ENCODE measurements around the gene CCIN.
A peak's percentile ranks its signal among the peaks of the same experiment; 100 is the strongest.
"Not testable (repeated sequence)": the region's sequence is repeated elsewhere in the genome, so short reads cannot be mapped to it uniquely, and the experiment has no call there.

CCIN gene

DNA sequence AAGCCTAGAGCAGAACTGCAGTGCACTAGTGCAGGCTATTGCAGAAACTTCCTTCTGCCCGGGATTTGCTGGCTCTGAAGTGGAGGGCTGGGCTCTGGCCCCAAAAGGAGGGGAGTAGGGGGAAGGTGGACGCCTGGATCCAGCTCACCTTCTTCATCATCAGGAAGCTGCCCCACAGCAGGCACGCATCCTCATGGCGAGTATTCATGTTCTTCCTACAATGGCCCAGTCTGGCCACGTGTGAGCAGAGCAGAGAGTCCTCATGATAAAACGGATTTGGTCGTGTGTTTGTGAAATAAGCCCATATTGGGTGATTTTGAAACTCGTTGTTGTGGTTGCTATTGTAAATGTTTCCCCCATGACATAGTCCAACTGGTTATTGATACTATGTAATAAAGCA is 40.8 kb upstream of the CCIN start:
- Histone ChIP-seq H2BK120ac (ENCODE audit: low read depth, low read length) (no peak overlapping the region), H2BK15ac (ENCODE audit: low read depth, poor library complexity, severe bottlenecking) (no peak overlapping the region), H2BK12ac (ENCODE audit: low read length in 2 of 2) (no peak overlapping the region), H3K4me3 (ENCODE audit: insufficient read depth in 1 of 2, low read depth in 1 of 2, low read length in 2 of 2) (no peak overlapping the region), H3K23ac (ENCODE audit: low read length in 2 of 2) (no peak overlapping the region), H3K27me3 (ENCODE audit: control insufficient read depth in 1 of 2, insufficient read depth in 1 of 2, low read length in 2 of 2) (no peaks in the 10 kb centered on the region), H2AFZ (ENCODE audit: low read depth, low read length) (no peak overlapping the region), H3K4me1 (ENCODE audit: control insufficient read depth, insufficient read depth, low read depth, low read length) (no peaks in the 10 kb centered on the region), H3K79me1 (replicated peaks; ENCODE audit: low read length, poor library complexity, severe bottlenecking) (no peaks in the 10 kb centered on the region), H3K4me2 (ENCODE audit: low read length, poor library complexity, severe bottlenecking) (no peak overlapping the region), H2BK5ac (ENCODE audit: low read depth, low read length, poor library complexity, severe bottlenecking) (no peak overlapping the region), H3K18ac (ENCODE audit: low read depth in 1 of 2, low read length in 2 of 2) (no peak overlapping the region), H3K36me3 (ENCODE audit: control insufficient read depth in 1 of 2, insufficient read depth in 2 of 2, low read depth in 1 of 2, low read length in 2 of 2) (peaks cover 0 to 24% of the 10 kb centered on the region in 2 experiments), H3K4ac (ENCODE audit: low read depth in 1 of 2, low read length in 2 of 2) (no peak overlapping the region), H4K91ac (ENCODE audit: low read length) (no peak overlapping the region), H3K9ac (ENCODE audit: low read length) (no peak overlapping the region), H3K14ac (ENCODE audit: low read length in 2 of 2) (no peak overlapping the region), H3K9me3 (ENCODE audit: control insufficient read depth, low read length) (no peaks in the 10 kb centered on the region), H3K27ac (ENCODE audit: low read length, poor library complexity, severe bottlenecking) (no peak overlapping the region), H4K8ac (ENCODE audit: low read length) (no peak overlapping the region), H2AK5ac (ENCODE audit: low read length, severe bottlenecking) (no peak overlapping the region)
- WGBS, result 90% methylated on average over 7 of the region's 8 CpGs
- DNase-seq, result no peak

DNA sequence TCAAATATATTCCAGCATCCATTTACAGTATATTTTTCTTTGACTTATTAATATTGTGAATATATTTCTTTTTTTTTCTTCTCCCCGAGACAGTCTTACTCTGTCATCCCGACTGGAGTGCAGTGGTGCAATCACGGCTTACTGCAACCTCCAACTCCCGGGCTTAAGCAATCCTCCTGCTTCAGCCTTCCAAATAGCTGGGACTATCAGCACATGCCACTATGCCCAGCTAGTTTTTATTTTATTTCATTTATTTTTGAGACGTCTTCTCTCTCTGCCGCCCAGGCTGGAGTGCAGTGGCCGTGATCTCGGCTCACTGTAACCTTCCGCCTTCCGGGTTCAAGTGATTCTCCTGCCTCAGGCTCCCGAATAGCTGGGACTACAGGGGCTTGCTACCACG is 40.0 kb upstream of the CCIN start:
- Histone ChIP-seq H3K14ac (ENCODE audit: low read length in 2 of 2) (no peak overlapping the region), H2BK5ac (ENCODE audit: low read depth, low read length, poor library complexity, severe bottlenecking) (no peak overlapping the region), H4K8ac (ENCODE audit: low read length) (no peak overlapping the region), H2AFZ (ENCODE audit: low read depth, low read length) (no peak overlapping the region), H2BK12ac (ENCODE audit: low read length in 2 of 2) (no peak overlapping the region), H3K4me1 (ENCODE audit: control insufficient read depth, insufficient read depth, low read depth, low read length) (no peaks in the 10 kb centered on the region), H2BK120ac (ENCODE audit: low read depth, low read length) (no peak overlapping the region), H3K4me3 (ENCODE audit: insufficient read depth in 1 of 2, low read depth in 1 of 2, low read length in 2 of 2) (no peak overlapping the region), H3K9me3 (ENCODE audit: control insufficient read depth, low read length) (no peaks in the 10 kb centered on the region), H2AK5ac (ENCODE audit: low read length, severe bottlenecking) (no peak overlapping the region), H3K4me2 (ENCODE audit: low read length, poor library complexity, severe bottlenecking) (no peak overlapping the region), H3K27ac (ENCODE audit: low read length, poor library complexity, severe bottlenecking) (no peak overlapping the region), H3K36me3 (ENCODE audit: control insufficient read depth in 1 of 2, insufficient read depth in 2 of 2, low read depth in 1 of 2, low read length in 2 of 2) (peaks cover 0 to 16% of the 10 kb centered on the region in 2 experiments), H3K23ac (ENCODE audit: low read length in 2 of 2) (no peak overlapping the region), H3K27me3 (ENCODE audit: control insufficient read depth in 1 of 2, insufficient read depth in 1 of 2, low read length in 2 of 2) (no peaks in the 10 kb centered on the region), H3K4ac (ENCODE audit: low read depth in 1 of 2, low read length in 2 of 2) (no peak overlapping the region), H3K9ac (ENCODE audit: low read length) (no peak overlapping the region), H3K79me1 (replicated peaks; ENCODE audit: low read length, poor library complexity, severe bottlenecking) (no peaks in the 10 kb centered on the region), H3K18ac (ENCODE audit: low read depth in 1 of 2, low read length in 2 of 2) (no peak overlapping the region), H4K91ac (ENCODE audit: low read length) (no peak overlapping the region), H2BK15ac (ENCODE audit: low read depth, poor library complexity, severe bottlenecking) (no peak overlapping the region)
- WGBS, result 92% methylated on average over 12 of the region's 12 CpGs
- DNase-seq, result no peak

DNA sequence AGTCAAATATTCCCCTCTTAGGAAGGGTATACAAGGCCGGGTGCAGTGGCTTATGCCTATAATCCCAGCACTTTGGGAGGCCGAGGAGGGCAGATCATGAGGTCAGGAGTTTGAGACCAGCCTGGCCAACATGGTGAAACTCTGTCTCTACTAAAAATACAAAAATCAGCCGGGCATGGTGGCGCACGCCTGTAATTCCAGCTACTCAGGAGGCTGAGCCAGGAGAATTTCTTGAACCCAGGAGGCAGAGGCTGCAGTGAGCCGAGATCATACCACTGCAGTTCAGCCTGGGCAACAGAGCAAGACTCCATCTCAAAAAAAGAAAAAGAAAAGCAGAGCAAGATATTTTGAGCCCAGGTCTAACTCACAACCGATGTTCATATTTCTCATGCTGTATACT is 37.5 kb upstream of the CCIN start:
- not testable (repeated sequence) for H4K8ac ChIP-seq (ENCODE audit: low read length); H3K36me3 ChIP-seq (ENCODE audit: control insufficient read depth in 1 of 2, insufficient read depth in 2 of 2, low read depth in 1 of 2, low read length in 2 of 2); H3K27me3 ChIP-seq (ENCODE audit: control insufficient read depth in 1 of 2, insufficient read depth in 1 of 2, low read length in 2 of 2); H2BK15ac ChIP-seq (ENCODE audit: low read depth, poor library complexity, severe bottlenecking); H3K9me3 ChIP-seq (ENCODE audit: control insufficient read depth, low read length); H2BK5ac ChIP-seq (ENCODE audit: low read depth, low read length, poor library complexity, severe bottlenecking); H2BK12ac ChIP-seq (ENCODE audit: low read length in 2 of 2); H4K91ac ChIP-seq (ENCODE audit: low read length); H3K18ac ChIP-seq (ENCODE audit: low read depth in 1 of 2, low read length in 2 of 2); H3K14ac ChIP-seq (ENCODE audit: low read length in 2 of 2); H2AFZ ChIP-seq (ENCODE audit: low read depth, low read length); H2BK120ac ChIP-seq (ENCODE audit: low read depth, low read length); DNase-seq; H3K4me1 ChIP-seq (ENCODE audit: control insufficient read depth, insufficient read depth, low read depth, low read length); H3K4me2 ChIP-seq (ENCODE audit: low read length, poor library complexity, severe bottlenecking); H3K27ac ChIP-seq (ENCODE audit: low read length, poor library complexity, severe bottlenecking); H3K79me1 ChIP-seq (replicated peaks; ENCODE audit: low read length, poor library complexity, severe bottlenecking); H3K23ac ChIP-seq (ENCODE audit: low read length in 2 of 2); H2AK5ac ChIP-seq (ENCODE audit: low read length, severe bottlenecking); H3K4ac ChIP-seq (ENCODE audit: low read depth in 1 of 2, low read length in 2 of 2); H3K4me3 ChIP-seq (ENCODE audit: insufficient read depth in 1 of 2, low read depth in 1 of 2, low read length in 2 of 2)
- peak overlapping the region; percentile 59 for H3K9ac ChIP-seq (ENCODE audit: low read length)
- 97% methylated on average over 7 of the region's 7 CpGs for WGBS

DNA sequence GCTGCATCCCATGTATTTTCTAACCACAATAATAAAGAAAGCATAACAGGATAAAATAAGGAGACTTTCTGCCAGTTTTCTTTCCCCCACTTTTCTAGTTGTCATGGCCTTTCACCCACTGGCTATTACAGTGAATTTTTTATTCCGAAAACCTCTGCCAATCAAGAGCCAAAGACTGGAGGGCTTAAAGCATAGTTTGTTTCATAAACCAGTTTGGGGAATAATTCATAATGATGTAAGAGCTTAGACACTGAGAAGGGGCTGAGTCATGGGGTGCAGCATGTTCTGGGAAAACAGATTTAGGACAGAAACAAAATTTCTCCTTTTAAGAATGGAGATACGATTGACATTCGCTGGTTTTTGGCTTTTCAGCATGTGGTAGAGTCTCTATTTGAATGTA is 37.1 kb upstream of the CCIN start:
- H3K4ac ChIP-seq (ENCODE audit: low read depth in 1 of 2, low read length in 2 of 2), result no peak overlapping the region
- no peak overlapping the region for H3K14ac ChIP-seq (ENCODE audit: low read length in 2 of 2)
- no peak overlapping the region for H4K8ac ChIP-seq (ENCODE audit: low read length)
- H3K9me3 ChIP-seq (ENCODE audit: control insufficient read depth, low read length), result no peaks in the 10 kb centered on the region
- 51% methylated on average over 3 of the region's 3 CpGs for WGBS
- no peak overlapping the region for H4K91ac ChIP-seq (ENCODE audit: low read length)
- H2BK5ac ChIP-seq (ENCODE audit: low read depth, low read length, poor library complexity, severe bottlenecking), result no peak overlapping the region
- no peak overlapping the region for H2AK5ac ChIP-seq (ENCODE audit: low read length, severe bottlenecking)
- H3K27me3 ChIP-seq (ENCODE audit: control insufficient read depth in 1 of 2, insufficient read depth in 1 of 2, low read length in 2 of 2), result peaks cover 0 to 5% of the 10 kb centered on the region in 2 experiments
- H3K4me3 ChIP-seq (ENCODE audit: insufficient read depth in 1 of 2, low read depth in 1 of 2, low read length in 2 of 2), result no peak overlapping the region
- H2BK15ac ChIP-seq (ENCODE audit: low read depth, poor library complexity, severe bottlenecking), result no peak overlapping the region
- peak overlapping the region; percentile 59 for H3K9ac ChIP-seq (ENCODE audit: low read length)
- no peak overlapping the region for H3K4me2 ChIP-seq (ENCODE audit: low read length, poor library complexity, severe bottlenecking)
- H3K79me1 ChIP-seq (replicated peaks; ENCODE audit: low read length, poor library complexity, severe bottlenecking), result no peaks in the 10 kb centered on the region
- H3K18ac ChIP-seq (ENCODE audit: low read depth in 1 of 2, low read length in 2 of 2), result no peak overlapping the region
- no peak overlapping the region for H2BK12ac ChIP-seq (ENCODE audit: low read length in 2 of 2)
- no peak overlapping the region for H3K23ac ChIP-seq (ENCODE audit: low read length in 2 of 2)
- H3K27ac ChIP-seq (ENCODE audit: low read length, poor library complexity, severe bottlenecking), result no peak overlapping the region
- no peak overlapping the region for H2BK120ac ChIP-seq (ENCODE audit: low read depth, low read length)
- no peak for DNase-seq
- no peak overlapping the region for H2AFZ ChIP-seq (ENCODE audit: low read depth, low read length)
- peaks cover 12% of the 10 kb centered on the region for H3K4me1 ChIP-seq (ENCODE audit: control insufficient read depth, insufficient read depth, low read depth, low read length)
- no peaks in the 10 kb centered on the region for H3K36me3 ChIP-seq (ENCODE audit: control insufficient read depth in 1 of 2, insufficient read depth in 2 of 2, low read depth in 1 of 2, low read length in 2 of 2)
